NT2/D1 (cell line): ENCODE results near the gene OR51E2.

ENCODE experiments used
- SUZ12 ChIP-seq: IDR thresholded peaks from 2 replicates; pipeline ENCODE4 v1.6.1; 2011; ENCODE audit not compliant: insufficient read length, insufficient read depth; ENCODE audit errors: extremely low read depth
- YY1 ChIP-seq: IDR thresholded peaks from 2 replicates; pipeline ENCODE4 v1.6.1; 2011; ENCODE audit not compliant: insufficient read length, insufficient read depth

DNA sequence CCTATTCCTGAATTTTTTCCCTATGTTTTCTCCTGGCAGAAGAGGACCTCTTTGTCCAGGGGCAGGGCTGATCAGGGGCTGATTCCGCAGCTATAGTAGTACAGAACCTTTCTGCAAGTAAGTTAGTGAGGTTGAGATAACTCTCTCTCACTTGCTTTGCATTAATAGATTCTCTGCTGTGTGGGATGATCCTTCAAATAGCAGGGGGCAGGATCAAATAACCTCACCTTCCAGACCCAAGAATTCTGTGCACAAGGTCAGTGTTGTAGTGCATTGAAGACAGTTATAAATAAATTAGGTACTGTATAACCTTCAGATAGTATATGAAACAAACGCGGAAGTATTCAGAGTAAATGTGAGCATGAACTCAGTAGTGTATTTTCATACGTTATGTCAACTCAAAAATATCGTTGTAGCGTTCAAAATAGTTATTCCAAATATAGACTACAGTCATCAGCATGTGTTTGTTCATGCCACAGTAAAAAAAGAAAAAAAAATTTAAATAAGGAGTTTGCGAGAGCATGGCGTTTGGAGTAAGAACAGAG lies 7.2 kb upstream of the OR51E2 start:
- TF ChIP-seq SUZ12 (no peak), YY1 (no peak)
